Neutrophil (primary cell): ENCODE measurements around the gene PLXDC2.

Experiments
- H3K27ac ChIP-seq: fragments of 200-600 bp; sonication (generic); 2 replicates; pipeline ENCODE4 v1.5.1; 2016; ENCODE audit warnings: mild to moderate bottlenecking, moderate library complexity
- H3K27me3 ChIP-seq: fragments of 200-600 bp; sonication (generic); 2 replicates; pipeline ENCODE4 v1.6.0; 2016; ENCODE audit warnings: mild to moderate bottlenecking
- H3K36me3 ChIP-seq: fragments of 200-600 bp; sonication (generic); 2 replicates; pipeline ENCODE4 v1.5.1; 2017
- H3K4me1 ChIP-seq, 2 experiments: fragments of 200-600 bp in 1 of 2; sonication (generic) in 1 of 2; 1 replicate in 1 of 2; 2 replicates in 1 of 2; pipeline versions ENCODE4 v1.5.1 to v1.6.1; 2013 to 2016; ENCODE audit warnings: low read depth in 1 of 2, low read length in 1 of 2, mild to moderate bottlenecking in 1 of 2, moderate library complexity in 1 of 2; ENCODE audit not compliant: control insufficient read depth in 1 of 2, insufficient read depth in 1 of 2
- H3K4me3 ChIP-seq, 2 experiments: fragments of 200-600 bp in 1 of 2; sonication (generic) in 1 of 2; 1 replicate in 1 of 2; 2 replicates in 1 of 2; pipeline ENCODE4 v1.5.1; 2013 to 2016; ENCODE audit warnings: low read depth in 1 of 2, low read length in 1 of 2, mild to moderate bottlenecking in 1 of 2, moderate library complexity in 1 of 2
- H3K9me3 ChIP-seq: fragments of 200-600 bp; sonication (generic); 2 replicates; pipeline ENCODE4 v1.5.1; 2016
- CTCF ChIP-seq: fragments of 200-600 bp; sonication (generic); IDR thresholded peaks from 2 replicates; pipeline ENCODE4 v1.5.1; 2016; ENCODE audit warnings: antibody characterized with exemption

PLXDC2 gene

DNA sequence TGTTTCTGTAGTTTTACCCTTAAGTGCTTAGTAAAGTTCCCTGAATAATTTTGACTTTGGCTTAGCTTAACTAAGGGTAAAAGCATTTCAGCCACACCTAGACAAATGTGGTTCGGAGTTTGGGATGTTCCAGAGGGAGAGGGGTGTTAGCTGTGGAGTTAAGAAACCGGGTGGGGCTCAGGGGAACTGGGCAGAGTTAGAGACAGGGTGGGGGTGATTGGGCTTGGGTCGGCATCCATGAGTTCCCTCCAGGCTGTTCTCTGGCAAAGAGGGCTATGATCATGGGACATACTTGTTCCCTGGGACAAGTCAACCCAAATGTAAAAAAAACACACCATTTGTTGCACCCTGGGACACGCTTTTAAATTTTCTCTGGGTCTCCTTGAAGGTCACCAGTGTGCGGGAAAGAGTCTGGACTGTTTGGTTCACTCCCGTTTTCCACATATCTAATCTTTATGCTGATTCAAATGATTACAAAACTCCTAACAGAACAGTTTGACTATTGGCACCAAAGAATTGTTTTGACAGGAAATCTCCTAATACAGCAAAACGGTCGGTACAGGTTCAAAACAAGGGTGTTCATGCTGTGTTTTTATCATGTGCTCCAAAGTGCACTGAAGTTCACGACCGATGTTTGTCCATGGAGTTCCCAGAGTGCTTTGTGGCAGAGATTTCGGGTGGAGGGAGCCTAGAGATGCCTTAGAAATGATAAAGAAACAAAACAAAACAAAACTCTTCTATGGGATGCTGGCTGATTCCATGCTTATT lies 56.5 kb downstream of the PLXDC2 start:
- no peaks in the 10 kb centered on the region for H3K9me3 ChIP-seq
- TF ChIP-seq CTCF: no peak
- H3K4me3 ChIP-seq: no peak overlapping the region
- H3K4me1 ChIP-seq: no peaks in the 10 kb centered on the region
- H3K27ac ChIP-seq: no peak overlapping the region
- H3K36me3 ChIP-seq: no peaks in the 10 kb centered on the region
- H3K27me3 ChIP-seq: no peaks in the 10 kb centered on the region

DNA sequence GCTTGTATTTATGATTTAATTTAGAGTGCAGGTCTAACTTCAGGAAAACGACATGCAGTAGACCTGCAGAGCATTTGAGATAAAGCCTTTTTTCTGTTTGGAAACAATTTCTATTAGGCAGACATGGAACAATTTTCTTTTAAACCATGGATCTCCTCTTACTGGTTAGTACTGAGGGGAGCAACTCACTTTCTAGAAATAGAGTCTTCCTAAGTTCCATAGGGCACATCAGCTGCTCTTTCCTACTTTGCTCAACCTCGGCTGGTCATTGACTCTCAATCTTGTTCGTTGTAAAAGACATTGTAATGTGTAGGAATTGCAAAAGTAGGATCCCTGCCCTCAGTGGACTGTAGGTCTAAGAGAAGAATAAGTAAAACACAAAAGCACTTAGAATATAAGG lies 58.0 kb downstream of the PLXDC2 start:
- Histone ChIP-seq H3K36me3 (no peaks in the 10 kb centered on the region), H3K4me1 (no peaks in the 10 kb centered on the region), H3K4me3 (no peak overlapping the region), H3K27me3 (no peaks in the 10 kb centered on the region), H3K9me3 (no peaks in the 10 kb centered on the region), H3K27ac (no peak overlapping the region)
- TF ChIP-seq CTCF: no peak

GRCh38 chr10:19874791-19875190 lies 58.6 kb downstream of the PLXDC2 start:
- no peak for TF ChIP-seq CTCF
- no peaks in the 10 kb centered on the region for H3K27me3 ChIP-seq
- no peaks in the 10 kb centered on the region for H3K36me3 ChIP-seq
- H3K27ac ChIP-seq: no peak overlapping the region
- H3K4me1 ChIP-seq: no peaks in the 10 kb centered on the region
- no peaks in the 10 kb centered on the region for H3K9me3 ChIP-seq
- no peak overlapping the region for H3K4me3 ChIP-seq

- no peak for TF ChIP-seq CTCF
- no peaks in the 10 kb centered on the region for H3K4me1 ChIP-seq
Measured at GRCh38 chr10:19876570-19876969, 60.3 kb downstream of the PLXDC2 start.

DNA sequence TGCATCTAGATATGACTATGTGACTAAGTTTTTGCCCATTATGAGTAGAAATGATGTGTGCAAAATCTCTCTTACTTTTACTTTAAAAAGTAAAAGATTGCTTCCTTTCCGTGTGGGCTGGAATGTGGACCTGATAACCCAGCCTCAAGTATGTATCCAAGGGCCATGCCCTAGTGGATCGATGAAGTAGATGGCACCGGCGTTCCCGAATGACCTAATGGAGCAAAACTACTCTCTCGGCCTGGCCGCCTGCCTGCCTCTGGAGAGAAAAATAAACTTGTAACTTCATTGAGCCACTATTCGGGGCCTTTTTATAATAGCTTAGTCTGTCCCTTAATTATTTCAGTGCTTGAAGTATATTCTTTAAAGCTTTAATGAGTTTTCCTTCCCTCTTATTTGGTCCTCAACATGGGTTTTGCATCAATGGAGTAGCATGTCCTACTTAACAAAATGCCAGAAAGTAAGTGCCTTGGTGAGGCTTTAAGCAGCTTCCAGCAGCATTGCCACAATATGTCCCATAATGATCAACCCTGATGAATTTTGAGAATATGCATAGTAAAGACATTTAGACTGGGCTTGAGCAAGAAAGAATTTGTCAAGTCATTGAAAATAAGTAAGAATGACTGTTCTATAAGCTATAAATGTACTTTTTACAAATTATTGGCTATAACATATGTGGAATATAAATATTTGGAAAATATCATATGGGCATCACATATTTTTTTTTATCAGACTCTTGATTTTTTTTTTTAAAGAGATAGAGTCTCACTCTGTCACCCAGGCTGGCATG lies 61.4 kb downstream of the PLXDC2 start:
- no peaks in the 10 kb centered on the region for H3K27me3 ChIP-seq
- TF ChIP-seq CTCF: no peak

More at GRCh38 chr10:19876570-19876969, 60.3 kb downstream of the PLXDC2 start:
- no peaks in the 10 kb centered on the region for H3K9me3 ChIP-seq
- H3K27me3 ChIP-seq: no peaks in the 10 kb centered on the region
- no peaks in the 10 kb centered on the region for H3K36me3 ChIP-seq
- no peak overlapping the region for H3K27ac ChIP-seq
- H3K4me3 ChIP-seq: no peak overlapping the region

More for the DNA sequence above, 61.4 kb downstream of the PLXDC2 start:
- H3K27ac ChIP-seq: no peak overlapping the region
- H3K9me3 ChIP-seq: no peaks in the 10 kb centered on the region
- H3K4me3 ChIP-seq: no peak overlapping the region
- no peaks in the 10 kb centered on the region for H3K4me1 ChIP-seq
- H3K36me3 ChIP-seq: no peaks in the 10 kb centered on the region
